ENCODE measurements around the gene FAM107A.

Gene FAM107A

DNA sequence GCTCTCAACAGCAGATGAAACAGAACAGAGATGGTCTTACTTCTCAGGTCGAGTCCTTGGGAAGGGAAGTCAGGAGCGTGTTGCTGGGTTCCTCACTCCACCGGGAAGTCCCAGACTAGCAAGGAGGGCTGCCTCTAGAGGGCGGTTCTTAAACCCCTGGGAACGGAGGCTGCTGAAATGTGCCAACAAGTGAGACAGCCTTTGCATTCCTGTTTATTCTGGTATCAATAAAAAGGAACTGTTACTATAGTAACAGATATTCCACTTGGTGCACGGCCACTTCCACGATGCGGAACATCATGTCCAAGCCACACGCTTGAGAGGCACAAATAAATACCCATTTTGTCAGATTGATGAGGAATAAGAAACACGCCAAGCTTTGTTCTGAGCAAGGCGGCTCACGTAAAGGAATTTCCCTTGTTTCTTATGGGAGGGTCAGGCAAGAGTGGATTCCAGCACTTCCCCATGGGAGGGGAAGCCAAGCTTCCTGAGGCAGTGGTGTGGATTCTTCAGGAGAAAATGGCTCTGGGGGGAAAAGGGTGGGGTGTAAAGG, at the start of gene FAM107A:
Gene FAM107A, minus strand, starts transcription at position 123 of the 553 bp plus-strand sequence. CDS start 7,531 bp downstream, outside the sequence.
- no peak for DNase-seq (ENCODE audit: extremely low read depth in 1 of 2, low read depth in 1 of 2)

DNA sequence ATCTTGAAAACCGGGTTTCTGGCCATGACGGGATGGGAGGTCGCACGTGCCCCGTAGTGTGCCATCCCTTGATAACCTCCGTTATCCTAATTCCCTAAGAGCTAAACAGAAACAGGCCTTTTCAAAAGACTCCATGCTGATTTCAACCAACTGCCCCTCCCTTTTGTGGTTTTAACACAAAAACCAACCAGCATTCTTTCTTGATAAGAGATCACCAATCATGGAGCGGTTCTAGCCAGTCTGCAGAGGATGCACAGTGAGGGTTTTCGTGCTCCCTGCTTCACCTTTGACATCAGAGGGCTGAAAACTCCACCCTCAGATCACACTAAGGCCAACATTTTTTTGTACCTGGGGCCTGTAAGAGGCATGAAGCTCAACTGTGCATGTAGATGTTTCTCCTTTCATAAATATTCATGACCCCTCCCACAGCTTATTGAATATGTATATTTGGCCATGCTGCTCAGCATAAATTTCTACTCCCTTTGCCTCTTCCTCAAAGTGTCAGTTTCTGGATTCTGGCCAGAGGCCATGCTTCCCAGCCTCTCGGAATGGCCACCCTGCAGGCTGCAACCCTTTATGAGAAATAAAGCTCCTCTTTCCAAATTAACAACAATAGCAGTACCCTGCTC, 48.1 kb upstream of the FAM107A start:
- DNase-seq (ENCODE audit: extremely low read depth in 1 of 2, low read depth in 1 of 2) = no peak

DNA sequence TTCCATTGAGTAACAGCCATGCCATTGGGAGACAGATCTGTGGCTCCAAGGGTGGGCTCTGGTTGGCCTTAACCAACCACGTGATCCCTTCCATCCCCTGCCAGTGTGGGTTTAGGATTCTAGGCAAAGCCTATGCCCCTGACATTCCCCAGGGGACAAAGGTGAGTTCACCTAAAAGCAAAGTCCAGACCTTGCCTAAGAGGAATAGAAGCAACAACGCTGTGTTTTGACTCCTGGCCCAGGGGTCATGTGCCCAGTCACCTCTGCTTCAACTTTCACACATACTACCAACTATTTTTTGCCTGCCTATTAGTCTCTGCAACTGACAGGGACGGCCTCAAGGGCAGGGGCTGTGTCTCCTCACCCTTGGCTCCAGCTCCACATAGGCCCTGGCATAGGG, 47.4 kb upstream of the FAM107A start:
- no peak for DNase-seq (ENCODE audit: extremely low read depth in 1 of 2, low read depth in 1 of 2)

DNA sequence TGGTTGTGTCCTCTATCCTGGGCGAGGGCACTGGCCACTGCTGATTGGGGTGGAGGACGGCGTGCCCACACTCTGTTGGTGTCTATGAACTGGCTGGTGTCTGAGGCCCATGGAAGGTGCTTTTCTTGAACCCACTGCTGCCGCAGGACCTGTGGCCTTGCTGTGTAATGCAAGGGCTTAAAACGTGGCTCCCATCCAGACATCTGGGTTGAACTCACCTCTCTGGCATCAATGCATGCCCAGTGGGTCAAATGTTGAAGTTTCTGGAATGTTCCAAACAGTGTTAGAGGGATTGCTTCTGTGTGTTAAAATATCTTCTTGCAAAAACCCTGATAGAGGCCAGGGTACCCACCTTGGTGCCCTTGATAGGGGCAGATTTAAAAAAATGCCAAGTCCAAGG, 46.8 kb upstream of the FAM107A start:
- no peak for DNase-seq (ENCODE audit: extremely low read depth in 1 of 2, low read depth in 1 of 2)

DNA sequence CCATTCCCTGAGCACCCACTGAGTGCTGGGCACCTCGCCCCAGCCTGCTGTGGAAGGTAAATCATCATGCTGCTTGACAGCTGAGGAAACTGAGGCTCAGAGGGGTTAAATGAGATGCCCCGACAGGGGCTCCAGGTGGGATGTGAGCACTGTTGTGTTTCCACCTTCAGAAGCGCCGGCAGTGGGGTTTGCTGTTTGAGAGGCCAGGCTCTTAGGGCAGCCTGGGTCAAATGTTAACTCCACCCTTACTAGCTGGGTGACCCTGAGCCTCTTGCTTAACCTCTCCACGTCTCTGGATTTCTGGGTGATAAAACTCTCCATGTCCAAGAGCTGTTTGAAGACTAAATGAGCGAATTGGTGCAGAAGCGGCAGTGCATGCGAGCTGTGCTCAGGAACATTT, 46.3 kb upstream of the FAM107A start:
- no peak for DNase-seq (ENCODE audit: extremely low read depth in 1 of 2, low read depth in 1 of 2)

GRCh38 chr3:58622892-58623291, 45.7 kb upstream of the FAM107A start:
- DNase-seq (ENCODE audit: extremely low read depth in 1 of 2, low read depth in 1 of 2) = no peak

- no peak for DNase-seq (ENCODE audit: extremely low read depth in 1 of 2, low read depth in 1 of 2)
Observed at GRCh38 chr3:58622436-58622835, 45.2 kb upstream of the FAM107A start.

GRCh38 chr3:58621086-58621830, 44.1 kb upstream of the FAM107A start:
- DNase-seq (ENCODE audit: extremely low read depth in 1 of 2, low read depth in 1 of 2) = no peak

DNA sequence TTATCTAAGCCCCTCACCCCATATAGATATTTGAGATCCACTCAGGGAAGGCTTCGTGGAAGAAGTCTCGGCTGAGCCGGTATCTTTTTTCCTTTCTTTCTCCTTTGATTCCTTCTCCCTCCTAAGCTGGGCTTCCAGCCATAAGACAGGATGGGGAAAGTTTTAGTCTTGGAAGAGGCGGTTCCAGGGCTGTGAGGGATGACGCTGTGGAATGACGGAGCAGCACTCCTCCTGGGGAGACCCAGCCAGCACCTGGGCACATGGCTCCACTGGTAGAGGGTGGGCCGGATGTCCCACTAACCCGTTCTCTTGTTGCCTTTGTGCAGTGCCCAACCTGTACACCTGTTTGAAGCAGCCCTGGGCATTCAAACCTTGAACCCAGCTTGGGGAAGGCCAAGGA, 43.2 kb upstream of the FAM107A start:
- DNase-seq (ENCODE audit: extremely low read depth in 1 of 2, low read depth in 1 of 2) = no peak

DNA sequence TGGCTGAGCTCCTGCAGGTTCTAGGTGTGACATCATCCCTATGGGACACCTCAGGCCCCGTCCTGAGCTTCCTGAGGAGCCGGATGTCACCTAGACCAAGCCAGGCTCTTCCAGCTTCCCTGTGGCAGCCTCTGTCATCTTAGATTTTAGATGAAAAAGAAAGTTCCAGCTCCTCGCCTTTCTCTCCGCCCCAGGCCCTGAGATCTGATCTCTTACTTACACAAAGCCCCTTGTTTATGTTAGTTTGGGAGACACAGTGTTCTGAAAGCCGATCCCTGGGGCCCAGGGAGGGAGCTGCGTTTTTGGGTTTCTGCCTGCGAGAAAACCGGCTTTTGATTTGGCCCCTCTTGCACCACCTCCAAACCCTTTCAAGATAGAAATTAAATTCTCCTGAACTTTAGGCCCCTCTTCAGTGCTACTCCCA, 40.2 kb upstream of the FAM107A start:
- no peak for DNase-seq (ENCODE audit: extremely low read depth in 1 of 2, low read depth in 1 of 2)

DNA sequence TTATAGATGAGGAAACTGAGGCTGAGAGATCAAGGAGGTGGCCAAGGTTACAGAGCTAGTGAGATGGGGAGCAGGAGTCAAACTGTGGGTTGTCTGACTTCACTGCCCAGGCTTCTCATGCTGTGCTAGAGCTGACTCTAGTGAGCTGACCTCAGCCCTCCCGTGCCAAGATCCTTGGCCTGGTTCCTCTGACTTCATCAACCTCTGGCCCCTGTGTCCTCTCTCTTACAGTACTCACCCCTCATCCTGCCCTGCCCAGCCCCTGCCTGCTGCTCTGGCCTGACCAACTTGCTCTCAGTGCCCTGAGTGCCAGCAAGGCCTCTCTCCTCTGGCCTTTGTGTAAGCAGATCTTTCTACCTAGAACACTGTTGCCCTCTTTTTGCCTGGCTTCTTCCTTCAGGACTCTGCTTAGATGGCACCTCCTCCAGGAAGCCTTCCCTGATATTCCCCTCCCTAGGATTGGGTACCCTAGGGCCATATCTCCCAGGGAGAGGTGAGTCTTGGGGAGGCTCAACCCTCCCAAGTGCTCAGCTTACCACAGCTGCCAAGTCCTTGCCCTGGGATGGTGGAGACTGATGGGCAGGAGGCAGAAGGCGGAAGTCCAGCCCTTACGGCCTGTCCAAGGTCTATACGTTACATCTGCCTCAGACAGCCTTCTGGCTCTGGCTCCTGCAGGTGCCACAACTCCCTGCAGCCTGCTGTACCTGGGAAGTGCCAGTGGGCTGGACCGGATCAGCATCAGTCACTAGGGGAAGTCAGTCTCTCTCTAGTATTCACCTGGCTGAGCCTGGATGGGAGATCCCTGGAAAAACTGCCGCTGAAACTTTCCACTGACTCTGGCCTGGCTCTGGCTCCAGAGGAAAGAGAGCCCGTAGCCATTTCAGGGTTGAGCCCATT, 36.3 kb upstream of the FAM107A start:
- DNase-seq (ENCODE audit: extremely low read depth in 1 of 2, low read depth in 1 of 2) = no peak

DNA sequence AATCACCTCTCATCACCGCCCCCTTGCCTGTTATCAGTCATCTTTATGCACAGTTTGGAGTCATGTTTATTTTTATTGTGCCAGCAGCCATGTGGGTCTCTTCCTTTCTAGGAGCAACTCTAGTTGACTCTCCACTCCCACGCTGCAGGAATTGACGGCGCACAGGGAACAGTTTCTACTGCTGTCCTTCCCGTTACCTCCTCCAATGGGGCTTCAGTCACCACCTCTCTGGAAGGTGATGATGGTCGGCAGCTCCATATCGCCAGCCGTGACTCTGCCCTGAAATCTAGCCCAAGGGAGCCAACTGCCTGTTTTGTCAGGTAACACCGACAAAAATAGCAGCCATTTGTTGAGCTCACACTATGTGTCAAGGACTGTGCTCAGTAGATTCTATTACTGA, 35.6 kb upstream of the FAM107A start:
- no peak for DNase-seq (ENCODE audit: extremely low read depth in 1 of 2, low read depth in 1 of 2)

DNA sequence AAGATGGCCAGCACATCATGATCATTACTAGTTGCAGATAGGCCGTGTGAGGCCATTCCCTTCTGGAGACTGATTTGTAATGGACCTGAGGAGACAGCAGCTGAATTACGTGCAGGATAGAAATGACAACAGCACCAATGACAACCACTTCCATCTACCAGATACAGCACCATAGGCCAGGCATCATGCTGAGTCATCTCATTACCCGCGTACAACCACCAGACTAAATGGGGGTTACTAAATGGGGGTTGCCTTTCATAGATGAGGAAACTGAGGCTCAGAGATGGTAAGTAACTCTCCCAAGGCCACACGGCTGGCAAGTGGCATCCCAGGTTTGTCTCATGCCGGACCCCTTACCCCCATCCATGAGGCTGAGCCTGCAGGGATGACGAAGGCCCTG, 32.8 kb upstream of the FAM107A start:
- DNase-seq (ENCODE audit: extremely low read depth in 1 of 2, low read depth in 1 of 2) = no peak

DNA sequence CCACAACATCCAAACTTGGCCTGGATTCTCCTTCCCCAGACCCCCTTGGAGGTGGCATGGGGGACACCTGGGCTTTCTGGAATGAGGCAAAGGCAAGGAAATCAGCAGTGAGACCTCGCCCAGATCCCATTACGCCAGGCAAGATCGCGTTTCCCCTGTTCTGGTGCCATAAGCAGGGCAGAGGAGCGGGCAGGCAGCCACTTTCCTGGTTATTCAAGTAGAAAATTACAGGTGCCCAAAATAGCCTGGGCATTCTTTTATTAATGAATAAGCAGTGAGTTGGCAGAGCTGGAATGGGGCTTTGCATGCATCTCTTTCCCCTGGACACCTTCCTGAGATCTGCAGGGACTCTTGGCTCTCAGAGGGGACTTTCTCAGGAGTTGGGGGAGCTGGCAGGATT, 31.5 kb upstream of the FAM107A start:
- DNase-seq (ENCODE audit: extremely low read depth in 1 of 2, low read depth in 1 of 2) = no peak

DNA sequence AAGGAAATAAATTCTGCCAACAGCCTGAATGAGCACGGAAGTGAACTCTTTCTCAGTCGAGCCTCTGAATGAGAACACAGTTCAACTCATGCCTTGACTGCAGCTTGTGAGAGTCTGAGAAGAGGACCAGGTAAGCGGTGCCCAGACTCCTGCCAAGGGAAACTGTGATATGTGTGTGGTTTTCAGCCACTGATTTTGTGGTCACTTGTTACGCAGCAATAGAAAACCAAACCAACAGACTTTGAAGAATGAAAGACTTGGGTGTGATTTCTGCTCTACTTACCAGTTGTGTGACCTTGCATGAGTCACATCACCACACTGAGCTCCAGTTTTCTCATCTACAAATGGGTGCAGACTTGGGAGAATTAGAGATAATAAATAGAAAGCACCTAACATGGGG, 30.6 kb upstream of the FAM107A start:
- DNase-seq (ENCODE audit: extremely low read depth in 1 of 2, low read depth in 1 of 2) = no peak

- DNase-seq (ENCODE audit: extremely low read depth in 1 of 2, low read depth in 1 of 2) = no peak
Observed at GRCh38 chr3:58606693-58607092, 29.5 kb upstream of the FAM107A start.

DNA sequence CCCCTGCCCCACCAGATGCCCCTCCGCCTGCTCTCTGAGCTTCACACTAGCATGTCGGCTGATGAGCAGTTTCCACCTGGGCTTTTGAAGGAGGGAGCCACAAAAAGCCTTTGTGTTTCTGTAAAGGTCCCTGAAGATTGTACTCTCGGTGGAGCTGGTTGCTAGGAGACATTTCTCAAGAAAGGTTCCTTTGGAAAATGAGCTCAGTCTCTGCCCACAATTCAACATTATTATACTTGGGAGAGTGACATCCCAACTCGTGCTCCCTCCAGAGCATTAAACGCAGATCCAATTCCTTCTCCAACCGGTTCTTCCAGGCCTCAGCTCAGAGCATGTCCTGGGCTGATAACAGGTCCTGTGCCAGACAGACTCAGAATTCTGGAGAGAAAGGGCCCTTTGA, 26.8 kb upstream of the FAM107A start:
- no peak for DNase-seq (ENCODE audit: extremely low read depth in 1 of 2, low read depth in 1 of 2)

DNA sequence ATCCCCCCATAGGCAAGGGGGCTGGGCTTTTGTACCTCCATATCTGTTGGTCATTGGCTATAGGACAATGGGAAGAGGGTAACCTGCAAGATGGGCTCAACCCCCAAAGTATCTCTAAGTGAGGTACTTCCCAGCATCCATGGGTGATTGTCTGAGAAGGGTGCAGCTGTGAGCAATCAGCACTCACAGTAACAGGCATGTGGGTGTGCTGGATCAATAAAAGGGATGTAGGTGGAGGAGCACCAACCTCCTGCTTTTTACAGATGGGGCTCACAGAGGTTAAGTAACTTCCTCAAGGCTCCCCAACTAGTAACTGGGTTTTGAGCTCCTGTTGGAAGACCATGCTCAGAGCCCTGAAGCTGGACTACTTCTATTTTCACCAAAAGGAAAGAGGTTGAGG, 26.4 kb upstream of the FAM107A start:
- DNase-seq (ENCODE audit: extremely low read depth in 1 of 2, low read depth in 1 of 2) = no peak

GRCh38 chr3:58597770-58598310, 20.6 kb upstream of the FAM107A start:
- DNase-seq (ENCODE audit: extremely low read depth in 1 of 2, low read depth in 1 of 2) = no peak

DNA sequence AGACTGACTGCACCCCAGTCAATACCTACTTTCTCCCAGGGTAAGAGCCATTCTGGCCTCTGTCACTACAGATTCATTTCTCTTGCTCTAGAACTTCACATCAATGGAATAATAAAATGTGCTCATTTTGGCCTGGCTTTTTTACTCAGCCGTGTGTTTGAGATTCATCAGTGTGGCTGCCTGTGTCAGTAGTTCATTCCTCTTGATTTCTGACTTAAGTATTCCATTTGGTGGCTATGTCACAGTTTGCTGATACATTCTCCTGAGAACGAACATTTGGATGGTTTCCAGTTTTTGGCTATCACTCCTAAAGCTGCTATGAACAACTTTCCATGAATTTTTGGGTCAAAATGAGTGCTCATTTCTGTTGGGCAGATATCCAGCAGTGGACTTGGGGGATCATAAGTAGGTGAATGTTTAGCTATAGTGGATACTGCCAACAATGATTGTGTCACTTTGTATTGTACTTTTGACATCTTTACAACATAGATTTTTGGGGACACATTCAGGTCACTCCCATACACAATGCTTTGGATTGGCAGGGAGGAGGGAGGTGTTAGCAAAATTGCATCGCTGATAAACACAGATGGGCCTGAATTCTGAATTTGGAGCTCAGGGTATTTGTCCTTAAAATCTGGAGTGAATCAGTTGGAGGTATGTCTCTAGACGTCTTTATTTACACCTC, 19.8 kb upstream of the FAM107A start:
- no peak for DNase-seq (ENCODE audit: extremely low read depth in 1 of 2, low read depth in 1 of 2)

DNA sequence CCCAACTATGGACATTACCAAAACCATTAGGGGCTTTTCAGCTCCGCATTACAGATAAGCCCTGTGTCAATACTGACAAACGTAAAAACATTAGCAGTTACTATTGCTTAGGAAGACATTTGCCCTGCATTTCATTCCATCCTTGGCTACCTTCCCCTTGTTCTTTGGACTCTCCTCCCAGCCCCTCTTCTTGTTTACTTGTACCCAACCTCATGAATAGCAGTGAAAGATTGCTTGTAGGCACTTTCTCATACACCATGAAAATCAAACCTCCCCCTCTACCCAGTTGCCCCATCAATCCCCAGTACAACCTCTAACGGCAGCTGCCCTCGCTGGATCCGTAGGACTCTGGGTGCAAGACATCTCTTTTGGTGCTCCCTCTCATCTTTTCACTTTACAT, 16.9 kb upstream of the FAM107A start:
- no peak for DNase-seq (ENCODE audit: extremely low read depth in 1 of 2, low read depth in 1 of 2)

Data from stimulated activated CD8-positive, alpha-beta memory T cell treated with anti-CD3 and anti-CD28 coated beads, Interleukin-7, amount 100 ng/mL, for 48 hours (primary cell).